Mesothelial cell of epicardium (in vitro differentiated cells): ENCODE results near the gene EMP2. TPM values are rescaled to one million over a fixed set of nuclear protein-coding genes. Genes with fewer than 3 reads are reported as not detected.
"Not testable (repeated sequence)": the region's sequence is repeated elsewhere in the genome, so short reads cannot be mapped to it uniquely, and the experiment has no call there.

ENCODE experiments used
- DNase-seq, 2 experiments: peaks; one replicate each; pipeline ENCODE4 v3.0.0; 2021; ENCODE audit warnings: low spot score in 2 of 2; ENCODE audit not compliant: unreplicated experiment in 2 of 2
- H3K27ac Mint-ChIP-seq: 2 replicates; pipeline ENCODE4 v1.8.0; 2021; ENCODE audit warnings: mixed read lengths
- H3K27me3 Mint-ChIP-seq: 2 replicates; pipeline ENCODE4 v1.8.0; 2021; ENCODE audit warnings: low read depth, mixed read lengths
- H3K36me3 Mint-ChIP-seq: 2 replicates; pipeline ENCODE4 v1.8.0; 2021; ENCODE audit warnings: mixed read lengths
- H3K4me1 Mint-ChIP-seq: 2 replicates; pipeline ENCODE4 v1.8.0; 2021; ENCODE audit warnings: mixed read lengths
- H3K4me3 Mint-ChIP-seq: 2 replicates; pipeline ENCODE4 v1.8.0; 2021; ENCODE audit warnings: mild to moderate bottlenecking, moderate library complexity, mixed read lengths
- H3K9me3 Mint-ChIP-seq: 2 replicates; pipeline ENCODE4 v1.8.0; 2021; ENCODE audit warnings: mixed read lengths
- total RNA-seq: library from RNA; stranded (reverse); gene quantifications from 3 replicates; pipeline ENCODE4 v1.2.1, GENCODE V29; 2021
- TF ChIP-seq, protein P1 (sequence below): fragments of 200-600 bp; sonication (generic); IDR thresholded peaks from one replicate; pipeline ENCODE4 v1.5.0; 2021; ENCODE audit warnings: antibody characterized with exemption; ENCODE audit not compliant: unreplicated experiment

The EMP2 gene
- total RNA-seq, 1 donor from 2014 or later, result 53.8 TPM

DNA sequence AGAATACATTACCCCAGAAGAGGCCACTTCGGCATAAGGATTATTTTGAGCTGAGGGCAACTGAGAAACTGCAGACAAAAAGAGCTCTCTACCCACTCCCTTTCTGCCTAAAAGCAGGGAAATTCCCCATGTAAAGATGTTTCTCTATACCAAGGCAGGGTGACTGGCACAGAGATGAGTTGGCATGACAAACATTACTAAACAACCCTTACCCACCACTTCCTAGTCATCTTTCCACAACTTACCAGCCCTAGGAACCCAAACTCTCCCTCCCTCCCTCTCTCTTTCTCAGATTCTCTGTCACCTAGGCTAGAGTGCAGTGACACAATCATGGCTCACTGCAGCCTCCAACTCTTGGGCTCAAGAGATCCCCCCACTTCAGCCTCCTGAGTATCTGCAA lies 68.6 kb downstream of the EMP2 start:
- DNase-seq, result no peak
- Mint-ChIP-seq H3K4me3 (no peak overlapping the region), H3K27ac (no peak overlapping the region), H3K27me3 (no peaks in the 10 kb centered on the region), H3K4me1 (peaks cover 25% of the 10 kb centered on the region), H3K9me3 (no peaks in the 10 kb centered on the region), H3K36me3 (peaks cover 1% of the 10 kb centered on the region)
- TF ChIP-seq, protein P1, sequence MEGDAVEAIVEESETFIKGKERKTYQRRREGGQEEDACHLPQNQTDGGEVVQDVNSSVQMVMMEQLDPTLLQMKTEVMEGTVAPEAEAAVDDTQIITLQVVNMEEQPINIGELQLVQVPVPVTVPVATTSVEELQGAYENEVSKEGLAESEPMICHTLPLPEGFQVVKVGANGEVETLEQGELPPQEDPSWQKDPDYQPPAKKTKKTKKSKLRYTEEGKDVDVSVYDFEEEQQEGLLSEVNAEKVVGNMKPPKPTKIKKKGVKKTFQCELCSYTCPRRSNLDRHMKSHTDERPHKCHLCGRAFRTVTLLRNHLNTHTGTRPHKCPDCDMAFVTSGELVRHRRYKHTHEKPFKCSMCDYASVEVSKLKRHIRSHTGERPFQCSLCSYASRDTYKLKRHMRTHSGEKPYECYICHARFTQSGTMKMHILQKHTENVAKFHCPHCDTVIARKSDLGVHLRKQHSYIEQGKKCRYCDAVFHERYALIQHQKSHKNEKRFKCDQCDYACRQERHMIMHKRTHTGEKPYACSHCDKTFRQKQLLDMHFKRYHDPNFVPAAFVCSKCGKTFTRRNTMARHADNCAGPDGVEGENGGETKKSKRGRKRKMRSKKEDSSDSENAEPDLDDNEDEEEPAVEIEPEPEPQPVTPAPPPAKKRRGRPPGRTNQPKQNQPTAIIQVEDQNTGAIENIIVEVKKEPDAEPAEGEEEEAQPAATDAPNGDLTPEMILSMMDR, result no peak

DNA sequence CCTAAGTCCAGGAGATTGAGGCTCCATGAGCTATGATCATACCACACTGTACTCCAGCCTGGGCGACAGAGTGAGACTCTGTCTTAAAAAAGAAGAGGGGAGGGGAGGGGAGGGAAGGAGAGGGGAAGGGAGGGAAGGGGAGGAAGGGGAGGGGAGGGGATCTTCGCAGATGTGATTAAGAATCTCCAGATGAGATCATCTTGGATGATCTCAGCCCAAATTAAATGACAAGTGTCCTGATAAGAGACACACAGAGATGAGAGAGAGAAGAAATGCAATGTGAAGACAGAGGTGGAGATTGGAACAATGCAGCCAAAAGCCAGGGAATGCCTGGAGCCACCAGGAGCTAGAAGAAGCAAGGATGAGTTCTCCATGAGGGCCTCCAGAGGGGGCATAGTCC lies 70.1 kb downstream of the EMP2 start:
- TF ChIP-seq, protein P1, result no peak
- DNase-seq, result no peak
- peaks cover 25% of the 10 kb centered on the region for H3K4me1 Mint-ChIP-seq
- no peak overlapping the region for H3K27ac Mint-ChIP-seq
- H3K9me3 Mint-ChIP-seq, result no peaks in the 10 kb centered on the region
- H3K36me3 Mint-ChIP-seq, result peaks cover 1% of the 10 kb centered on the region
- no peak overlapping the region for H3K4me3 Mint-ChIP-seq
- H3K27me3 Mint-ChIP-seq, result no peaks in the 10 kb centered on the region

DNA sequence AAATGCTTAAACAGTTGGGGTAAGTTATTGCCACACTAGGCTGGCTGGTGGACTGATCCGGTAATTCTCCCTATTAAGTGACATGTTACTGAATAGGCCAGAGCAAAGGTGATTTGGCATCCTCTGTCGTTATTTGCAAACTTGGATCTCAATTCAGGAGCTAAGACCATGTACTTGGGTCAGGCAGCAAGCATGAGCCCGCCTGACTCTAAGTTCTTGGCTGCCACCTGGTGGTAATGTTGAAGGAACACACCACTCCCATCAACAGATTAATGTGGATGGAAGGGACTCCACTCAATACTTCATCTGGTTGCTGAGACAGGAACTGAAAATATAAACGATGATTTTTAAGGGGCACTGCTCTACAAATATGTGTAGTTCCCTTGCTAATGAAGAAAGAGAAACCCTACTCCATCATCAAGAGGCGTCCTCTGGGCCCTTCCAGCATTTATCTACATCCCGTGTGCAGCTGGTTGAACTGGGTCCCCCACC lies 70.8 kb downstream of the EMP2 start:
- TF ChIP-seq, protein P1, result peak; percentile 80
- DNase-seq, result peak; percentile 31 to 75
- no peak overlapping the region for H3K27ac Mint-ChIP-seq
- H3K4me3 Mint-ChIP-seq, result no peak overlapping the region
- H3K36me3 Mint-ChIP-seq, result peaks cover 1% of the 10 kb centered on the region
- H3K4me1 Mint-ChIP-seq, result peaks cover 19% of the 10 kb centered on the region
- H3K27me3 Mint-ChIP-seq, result no peaks in the 10 kb centered on the region
- peaks cover 4% of the 10 kb centered on the region for H3K9me3 Mint-ChIP-seq

DNA sequence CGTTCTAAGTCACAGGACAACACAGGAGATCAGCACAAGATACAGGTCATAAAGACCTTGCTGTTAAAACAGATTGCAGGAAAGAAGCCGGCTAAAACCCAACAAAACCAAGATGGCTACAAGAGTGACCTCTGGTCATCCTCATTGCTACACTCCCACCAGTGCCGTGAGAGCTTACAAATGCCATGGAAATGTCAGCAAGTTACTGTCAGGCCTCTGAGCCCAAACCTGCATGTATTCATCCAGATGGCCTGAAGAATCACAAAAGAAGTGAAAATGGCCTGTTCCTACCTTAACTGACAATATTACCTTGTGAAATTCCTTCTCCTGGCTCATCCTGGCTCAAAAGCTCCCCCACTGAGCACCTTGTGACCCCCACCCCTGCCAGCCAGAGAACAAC lies 75.1 kb downstream of the EMP2 start:
- peaks cover 12% of the 10 kb centered on the region for H3K9me3 Mint-ChIP-seq
- H3K4me1 Mint-ChIP-seq, DNase-seq, H3K27ac Mint-ChIP-seq, H3K27me3 Mint-ChIP-seq, H3K36me3 Mint-ChIP-seq, H3K4me3 Mint-ChIP-seq: not testable (repeated sequence)

DNA sequence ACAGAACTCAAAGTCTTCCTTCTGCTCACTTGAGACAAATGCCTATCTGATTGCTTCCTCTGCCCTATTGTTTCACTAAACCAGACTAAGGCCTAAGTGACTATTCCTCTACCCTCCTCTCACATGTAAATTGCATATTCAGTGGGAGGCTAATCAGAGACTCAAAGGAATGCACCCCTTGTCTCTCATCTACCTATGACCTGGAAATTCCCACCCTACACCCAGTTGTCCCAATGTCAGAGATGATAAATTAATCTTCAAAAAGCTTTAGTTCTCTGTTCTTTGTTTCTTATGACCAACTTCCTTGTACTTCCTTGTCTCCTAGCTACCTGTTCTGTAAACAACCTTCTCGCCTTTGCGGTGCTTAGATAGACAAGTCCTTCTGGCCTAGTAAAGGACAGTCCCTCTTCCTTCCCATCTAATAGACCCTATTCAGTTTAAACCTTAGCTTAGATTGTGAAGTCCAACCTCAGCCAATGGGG lies 76.0 kb downstream of the EMP2 start:
- no peaks in the 10 kb centered on the region for H3K27me3 Mint-ChIP-seq
- TF ChIP-seq, protein P1, result no peak
- peak overlapping the region; percentile 11 for H3K27ac Mint-ChIP-seq
- H3K9me3 Mint-ChIP-seq, result peaks cover 12% of the 10 kb centered on the region
- peaks cover 5% of the 10 kb centered on the region for H3K36me3 Mint-ChIP-seq
- H3K4me1 Mint-ChIP-seq, result peaks cover 4% of the 10 kb centered on the region
- H3K4me3 Mint-ChIP-seq, result no peak overlapping the region
- no peak for DNase-seq

DNA sequence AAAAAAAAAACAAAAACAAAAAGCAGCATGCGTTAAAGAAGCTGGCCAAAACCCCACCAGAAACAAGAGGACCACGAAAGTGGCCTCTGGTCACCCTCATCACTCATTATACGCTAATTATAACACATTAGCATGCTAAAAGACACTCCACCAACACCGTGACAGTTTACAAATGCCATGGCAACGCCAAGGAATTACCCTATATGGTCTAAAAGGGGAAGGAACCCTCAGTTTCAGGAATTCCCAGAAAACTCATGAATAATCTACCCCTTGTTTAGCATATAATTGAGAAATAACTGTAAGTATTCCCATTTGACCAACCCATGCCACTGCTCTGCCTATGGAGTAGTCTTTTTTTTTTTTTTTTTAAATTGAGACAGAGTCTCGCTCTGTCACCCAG lies 77.6 kb downstream of the EMP2 start:
- no peaks in the 10 kb centered on the region for H3K27me3 Mint-ChIP-seq
- no peak overlapping the region for H3K4me3 Mint-ChIP-seq
- DNase-seq, result no peak
- TF ChIP-seq, protein P1, result no peak
- peaks cover 2% of the 10 kb centered on the region for H3K4me1 Mint-ChIP-seq
- peaks cover 5% of the 10 kb centered on the region for H3K36me3 Mint-ChIP-seq
- no peak overlapping the region for H3K27ac Mint-ChIP-seq
- peaks cover 16% of the 10 kb centered on the region for H3K9me3 Mint-ChIP-seq
